ENCODE results near the gene NUPR2. TPM values are rescaled to one million over a fixed set of nuclear protein-coding genes. Genes with fewer than 3 reads are reported as not detected.
"Not testable (repeated sequence)": the region's sequence is repeated elsewhere in the genome, so short reads cannot be mapped to it uniquely, and the experiment has no call there.

NUPR2 gene
- total RNA-seq, 1 donor from 2014 or later, result not detected

GRCh38 chr7:56106108-56107073 is 9.8 kb downstream of the NUPR2 start, which contains the start of gene CHCHD2:
Gene CHCHD2 (minus strand): TSS chr7:56106476. CDS start chr7:56106413, 63 bp downstream.
- Mint-ChIP-seq H3K27me3 (peaks cover 2% of the 10 kb centered on the region), H3K4me1 (peaks cover 37% of the 10 kb centered on the region), H3K4me3 (peak within 1 kb of the TSS; percentile 98), H3K9me3 (peaks cover 3% of the 10 kb centered on the region), H3K36me3 (ENCODE audit: low read depth) (peaks cover 44% of the 10 kb centered on the region), H3K27ac (peak within 1 kb of the TSS; percentile 98)
- DNase-seq (peak; percentile 81), ATAC-seq (ENCODE audit: low read depth) (peak; percentile 99)
- POLR2A ChIA-PET, result interaction anchor here (0.8 to 2.8 kb wide), 13 partner anchors 15 to 1348 kb away, joined by 3 to 36 read pairs (median 3); partner anchors contain the start of genes CCT6A, NIPSNAP2, PSPH and SEC61G
- TF ChIP-seq CTCF (IDR thresholded peaks at IDR 0.05), result no peak
- intact Hi-C loops (cut with micrococcal nuclease), result loop anchor here (1.0 to 5.0 kb wide), 7 partner anchors 42 to 1347 kb away; partner anchors contain the start of genes CCT6A, LANCL2, MRPS17 and PSPH
- CTCF ChIA-PET, result interaction anchor here (1.5 kb wide), 1 partner anchor 32 kb away, joined by 6 read pairs; no protein-coding TSS in a partner anchor

- Mint-ChIP-seq H3K4me3 (peak overlapping the region; percentile 98), H3K27me3 (peaks cover 2% of the 10 kb centered on the region), H3K4me1 (peaks cover 37% of the 10 kb centered on the region), H3K36me3 (ENCODE audit: low read depth) (peaks cover 53% of the 10 kb centered on the region), H3K9me3 (peaks cover 3% of the 10 kb centered on the region), H3K27ac (peak overlapping the region; percentile 98)
- TF ChIP-seq CTCF (IDR thresholded peaks at IDR 0.05), result no peak
- POLR2A ChIA-PET, result interaction anchor here (1.3 to 2.8 kb wide), 5 partner anchors 41 to 1347 kb away, joined by 5 to 36 read pairs (median 12); partner anchors contain the start of genes CCT6A, PSPH, SEC61G and SUMF2
- intact Hi-C loops (cut with micrococcal nuclease), result loop anchor here (5.0 kb wide), 1 partner anchor 1033 kb away; no protein-coding TSS in a partner anchor
- ATAC-seq (ENCODE audit: low read depth) (no peak), DNase-seq (no peak)
- CTCF ChIA-PET, result interaction anchor here (1.5 kb wide), 1 partner anchor 31 kb away, joined by 6 read pairs; no protein-coding TSS in a partner anchor
These were observed 10.7 kb downstream of the NUPR2 start for GRCh38 chr7:56105508-56105907.

- Mint-ChIP-seq H3K4me1 (peaks cover 37% of the 10 kb centered on the region), H3K36me3 (ENCODE audit: low read depth) (peaks cover 66% of the 10 kb centered on the region)
- intact Hi-C loops (cut with micrococcal nuclease); H3K27ac Mint-ChIP-seq; DNase-seq; ATAC-seq (ENCODE audit: low read depth); H3K9me3 Mint-ChIP-seq; H3K27me3 Mint-ChIP-seq; H3K4me3 Mint-ChIP-seq; CTCF ChIA-PET: not testable (repeated sequence)
- POLR2A ChIA-PET, result interaction anchor here (0.7 kb wide), 1 partner anchor 30 kb away, joined by 3 read pairs; no protein-coding TSS in a partner anchor
These were observed 12.1 kb downstream of the NUPR2 start for GRCh38 chr7:56104138-56104537.

- ATAC-seq (ENCODE audit: low read depth) (no peak), DNase-seq (no peak)
- CTCF ChIA-PET, result no interaction called here
- Mint-ChIP-seq H3K4me3 (no peak overlapping the region), H3K9me3 (no peaks in the 10 kb centered on the region), H3K4me1 (peaks cover 5% of the 10 kb centered on the region), H3K27ac (no peak overlapping the region), H3K27me3 (no peaks in the 10 kb centered on the region), H3K36me3 (ENCODE audit: low read depth) (peaks cover 55% of the 10 kb centered on the region)
- intact Hi-C loops (cut with micrococcal nuclease), result no loop called here
- POLR2A ChIA-PET, result no interaction called here
- TF ChIP-seq CTCF (IDR thresholded peaks at IDR 0.05), result no peak
These were observed 16.6 kb downstream of the NUPR2 start for GRCh38 chr7:56099653-56100052.

- H3K9me3 Mint-ChIP-seq; DNase-seq; H3K4me3 Mint-ChIP-seq; intact Hi-C loops (cut with micrococcal nuclease); H3K27ac Mint-ChIP-seq; H3K27me3 Mint-ChIP-seq; ATAC-seq (ENCODE audit: low read depth); CTCF ChIA-PET; H3K4me1 Mint-ChIP-seq: not testable (repeated sequence)
- peaks cover 45% of the 10 kb centered on the region for H3K36me3 Mint-ChIP-seq (ENCODE audit: low read depth)
- POLR2A ChIA-PET, result interaction anchor here (0.6 kb wide), 1 partner anchor 33 kb away, joined by 5 read pairs; no protein-coding TSS in a partner anchor
These were observed 17.8 kb downstream of the NUPR2 start for GRCh38 chr7:56098187-56099008.

Measured in activated B cell treated with CpG ODN at 0.5 μM for 24 hours (primary cell).